ENCODE results near the gene PAPOLA. TPM values are rescaled to one million over a fixed set of nuclear protein-coding genes. Genes with fewer than 3 reads are reported as not detected.

The PAPOLA gene
- total RNA-seq, 1 experiment from 2014 or later: 274 TPM

DNA sequence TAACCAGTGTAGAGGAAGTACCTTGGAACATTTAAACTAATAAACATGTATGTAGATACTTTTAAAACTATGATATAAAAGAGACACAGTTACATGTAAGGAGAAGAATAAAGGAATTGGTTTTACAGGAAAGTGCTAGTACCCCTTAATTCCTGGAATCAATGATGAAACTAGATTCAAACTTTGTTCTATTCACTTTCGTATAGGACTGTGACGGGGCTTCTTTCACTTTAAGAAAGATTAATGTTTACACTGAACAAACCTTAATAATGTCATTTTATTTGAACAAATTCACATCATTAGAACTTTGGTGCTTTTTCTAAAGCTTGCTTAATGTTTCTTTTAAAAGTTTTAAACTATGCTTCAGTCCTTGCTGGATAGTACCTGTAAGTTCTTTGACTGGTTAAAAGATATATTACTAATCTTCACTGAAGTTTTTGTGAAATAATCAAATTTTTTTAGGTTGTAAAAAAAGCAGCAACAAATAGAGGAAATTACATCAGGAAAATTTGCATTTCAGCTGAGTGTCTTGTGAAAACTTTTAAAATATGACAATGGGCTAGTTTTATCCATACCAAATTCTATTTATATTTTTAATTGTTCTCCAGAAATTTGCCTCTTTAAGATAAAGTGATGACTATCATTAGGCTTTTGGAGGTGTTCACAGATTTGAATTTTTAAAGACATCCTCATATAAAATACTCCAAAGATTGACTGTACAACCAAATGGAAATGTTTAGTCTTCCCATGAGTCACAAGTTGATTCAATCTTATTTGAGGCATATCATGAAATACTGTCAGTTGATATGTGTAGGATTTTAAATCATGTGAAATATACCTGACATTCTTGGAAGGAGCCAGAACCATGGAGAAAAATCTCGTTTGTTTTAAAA lies 36.2 kb downstream of the PAPOLA start:
- in situ Hi-C loops (cut with HindIII; ENCODE audit: low sequenced_read_pairs): no loop called here
- DNase-seq (ENCODE audit: low spot score): no peak

DNA sequence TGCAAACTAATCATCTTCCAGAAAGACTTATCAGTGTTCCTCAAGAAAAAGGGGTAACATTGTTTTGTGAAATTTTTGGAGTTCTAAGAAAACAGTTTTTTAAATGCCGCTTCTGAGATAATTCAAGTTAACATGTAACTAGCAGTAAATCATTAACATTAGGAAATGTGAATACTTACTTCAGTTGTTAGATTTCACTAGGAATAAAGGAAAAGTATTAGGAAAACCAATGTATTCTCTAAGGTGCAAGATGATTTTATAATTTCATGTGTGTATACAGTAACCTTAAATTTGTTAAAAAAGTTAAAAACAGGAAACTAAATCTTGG lies 36.8 kb downstream of the PAPOLA start:
- no peak for DNase-seq (ENCODE audit: low spot score)
- in situ Hi-C loops (cut with HindIII; ENCODE audit: low sequenced_read_pairs): no loop called here

DNA sequence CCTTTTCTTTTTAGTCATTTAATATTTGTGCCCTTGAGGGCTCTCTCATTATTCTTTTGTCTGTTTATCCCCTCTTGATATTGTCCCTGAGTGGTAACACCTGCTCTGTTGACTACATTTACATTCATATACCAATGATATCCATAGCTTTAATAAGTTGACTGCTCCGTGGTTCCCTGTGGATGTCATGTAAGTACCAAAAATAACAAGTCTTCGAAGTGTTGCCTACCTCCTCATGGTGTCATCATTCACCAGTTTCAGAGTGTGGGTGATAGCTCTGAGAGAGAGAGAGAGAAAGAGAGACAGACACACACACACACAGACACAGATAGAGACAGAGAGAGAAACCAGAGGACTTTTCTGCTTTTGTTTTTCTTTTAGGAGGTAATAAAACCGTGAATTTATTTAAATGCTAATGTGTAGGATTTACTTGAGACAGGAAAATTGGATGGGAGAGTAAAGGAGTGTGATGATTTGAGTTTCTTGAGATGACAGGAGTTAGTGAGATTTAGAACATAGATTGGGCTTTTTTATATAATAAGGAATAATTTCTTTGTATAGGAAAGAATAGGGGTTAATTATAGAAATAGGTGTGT lies 52.2 kb downstream of the PAPOLA start:
- in situ Hi-C loops (cut with HindIII; ENCODE audit: low sequenced_read_pairs): no loop called here
- no peak for DNase-seq (ENCODE audit: low spot score)

DNA sequence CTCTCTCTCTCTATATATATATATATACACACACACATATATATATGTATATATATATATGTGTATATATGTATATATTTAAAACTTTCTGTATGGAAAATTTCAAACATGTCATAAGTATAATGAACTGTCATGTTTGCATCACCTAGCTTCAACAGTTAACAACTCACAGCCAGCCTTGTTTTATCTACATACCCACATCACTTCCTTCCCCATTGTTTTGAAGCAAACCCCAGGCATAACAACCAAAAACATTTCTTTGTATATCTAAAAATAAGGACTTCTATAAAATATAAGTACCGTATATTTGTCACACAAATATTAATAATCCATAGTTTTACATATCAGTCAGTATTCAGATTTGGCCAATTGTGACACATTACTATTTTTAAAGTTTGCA lies 57.4 kb downstream of the PAPOLA start:
- no peak for DNase-seq (ENCODE audit: low spot score)
- in situ Hi-C loops (cut with HindIII; ENCODE audit: low sequenced_read_pairs): no loop called here

DNA sequence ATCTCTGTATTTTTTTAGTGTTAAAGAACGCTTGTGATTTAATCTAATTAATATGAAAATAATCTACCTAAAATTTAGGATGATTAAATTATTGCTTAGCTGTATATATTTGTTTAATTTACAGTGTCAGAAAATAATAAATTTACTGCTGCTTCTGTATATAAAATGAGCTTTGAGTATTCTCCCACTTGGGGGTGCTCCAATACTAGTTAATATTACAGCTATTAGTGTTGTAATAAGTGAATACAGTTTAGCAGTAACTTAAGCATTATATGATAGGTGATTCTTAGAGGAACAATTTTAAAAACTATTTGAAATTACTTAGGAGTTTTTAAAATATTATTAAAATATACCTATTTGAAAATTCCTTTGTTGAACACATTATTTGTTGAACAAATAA lies 62.2 kb downstream of the PAPOLA start:
- DNase-seq (ENCODE audit: low spot score): peak; percentile 22
- in situ Hi-C loops (cut with HindIII; ENCODE audit: low sequenced_read_pairs): no loop called here

DNA sequence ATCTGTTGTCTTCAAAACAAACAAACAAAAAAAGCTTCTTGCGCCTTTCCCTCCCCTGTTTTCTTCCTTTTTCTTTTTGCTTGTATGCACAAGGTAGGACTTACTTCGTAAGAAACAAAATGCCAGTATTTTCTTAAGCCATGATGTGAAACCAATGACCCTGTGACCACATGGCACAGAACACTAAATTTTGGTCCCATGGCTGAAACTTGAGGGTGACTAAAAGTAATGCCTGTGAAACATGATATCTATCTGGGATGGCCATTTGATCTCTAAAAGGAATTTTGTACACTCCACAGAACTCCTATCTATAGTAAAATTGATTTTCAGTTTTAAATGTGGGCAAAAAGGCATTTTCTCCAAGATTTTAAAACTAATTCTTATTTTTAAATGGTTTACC lies 63.6 kb downstream of the PAPOLA start:
- no peak for DNase-seq (ENCODE audit: low spot score)
- in situ Hi-C loops (cut with HindIII; ENCODE audit: low sequenced_read_pairs): no loop called here

DNA sequence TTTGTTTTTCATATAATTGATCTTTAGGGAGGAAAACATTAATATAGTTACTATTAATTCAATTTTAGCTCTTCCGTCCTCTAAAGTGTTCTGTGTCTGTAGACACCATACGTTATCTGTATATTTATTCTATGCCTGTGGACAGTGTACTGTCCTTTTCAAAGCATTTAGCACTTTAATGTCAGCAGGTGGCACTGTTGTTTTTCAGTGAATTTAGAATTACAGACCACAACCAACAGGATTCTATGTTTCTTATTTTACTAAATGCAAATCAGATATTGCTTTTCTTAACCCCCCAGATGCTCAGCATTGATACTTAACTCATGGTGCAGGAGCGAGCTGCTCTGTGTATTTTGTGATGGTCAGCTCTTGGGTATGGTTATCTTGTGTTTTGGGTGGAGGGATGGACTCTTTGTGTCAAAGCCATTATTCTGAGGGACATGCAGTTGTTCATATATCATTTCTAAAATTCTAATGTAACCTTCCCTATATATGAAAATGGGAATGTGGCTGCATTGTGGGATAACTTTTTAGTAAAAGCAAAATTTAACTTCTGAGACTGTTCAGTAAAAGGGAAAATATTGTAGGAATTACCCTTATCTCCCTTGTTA lies 65.2 kb downstream of the PAPOLA start:
- in situ Hi-C loops (cut with HindIII; ENCODE audit: low sequenced_read_pairs): no loop called here
- peak; percentile 56 for DNase-seq (ENCODE audit: low spot score)

DNA sequence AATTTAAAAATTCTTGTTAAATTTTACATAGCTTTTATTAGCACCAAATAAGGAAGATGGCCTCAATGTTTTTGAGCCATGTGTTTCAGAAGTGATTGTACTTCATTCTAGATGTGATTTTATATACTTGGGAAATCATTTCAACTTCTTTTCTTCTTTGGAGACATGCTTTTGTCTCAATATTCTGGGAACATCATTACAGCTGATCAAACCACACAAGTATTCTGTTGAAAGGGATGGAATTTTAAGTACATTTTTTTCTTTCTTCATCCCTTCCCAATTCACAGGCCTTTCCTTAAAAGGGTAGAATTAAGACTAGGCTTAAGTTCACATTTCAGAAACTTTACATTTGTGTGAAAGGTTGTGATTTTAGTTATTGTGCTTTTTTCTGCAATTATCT lies 66.4 kb downstream of the PAPOLA start:
- in situ Hi-C loops (cut with HindIII; ENCODE audit: low sequenced_read_pairs): no loop called here
- no peak for DNase-seq (ENCODE audit: low spot score)

DNA sequence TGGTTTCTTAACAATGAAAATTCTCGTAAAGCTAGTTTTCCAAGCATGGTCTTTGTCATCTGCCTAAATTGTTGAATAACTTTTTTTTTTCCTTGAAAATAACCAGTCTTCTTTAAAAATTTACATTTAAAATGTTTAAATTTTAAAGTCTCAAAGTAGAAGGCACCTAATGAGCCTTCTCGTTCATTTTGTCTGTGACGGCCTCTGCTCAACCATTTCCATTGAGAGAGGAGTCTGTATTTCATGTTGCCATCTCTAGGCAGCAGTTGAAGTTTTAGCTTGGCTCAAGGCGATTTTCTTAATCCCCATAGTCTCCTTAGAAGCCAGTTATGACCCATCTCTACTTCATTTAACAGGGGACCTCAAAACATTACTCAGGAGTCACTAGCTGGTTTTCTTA lies 69.1 kb downstream of the PAPOLA start:
- in situ Hi-C loops (cut with HindIII; ENCODE audit: low sequenced_read_pairs): no loop called here
- no peak for DNase-seq (ENCODE audit: low spot score)

DNA sequence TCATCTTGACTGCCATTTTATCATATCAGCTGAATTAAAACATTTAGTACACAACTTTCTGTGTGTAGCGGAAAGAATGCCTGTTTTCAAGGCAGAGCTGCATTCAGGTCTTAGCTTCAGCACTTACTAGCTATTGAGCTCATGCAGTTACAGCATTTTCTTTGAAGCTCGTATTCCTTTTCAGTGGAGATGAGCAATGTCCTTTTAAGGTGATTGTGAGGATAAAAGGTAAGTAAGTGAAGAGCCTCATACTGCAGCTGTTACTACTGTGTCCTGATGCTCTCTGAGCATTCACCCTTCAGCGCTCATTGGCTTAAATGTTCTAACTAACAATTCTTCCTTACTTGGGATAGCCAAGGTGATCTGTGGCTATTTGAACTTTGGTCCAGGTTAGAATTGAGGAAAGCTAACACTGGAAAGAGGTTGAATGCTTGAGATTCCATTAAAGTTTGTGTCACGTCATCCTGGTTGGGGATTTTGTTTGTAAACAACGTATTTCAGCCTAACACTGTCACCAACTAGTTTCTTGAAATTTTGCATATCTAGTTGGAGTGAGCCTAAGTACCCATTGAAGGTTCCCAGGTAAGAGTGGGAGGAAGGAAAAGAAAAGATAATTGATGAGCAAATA lies 71.4 kb downstream of the PAPOLA start:
- no peak for DNase-seq (ENCODE audit: low spot score)
- in situ Hi-C loops (cut with HindIII; ENCODE audit: low sequenced_read_pairs): no loop called here

DNA sequence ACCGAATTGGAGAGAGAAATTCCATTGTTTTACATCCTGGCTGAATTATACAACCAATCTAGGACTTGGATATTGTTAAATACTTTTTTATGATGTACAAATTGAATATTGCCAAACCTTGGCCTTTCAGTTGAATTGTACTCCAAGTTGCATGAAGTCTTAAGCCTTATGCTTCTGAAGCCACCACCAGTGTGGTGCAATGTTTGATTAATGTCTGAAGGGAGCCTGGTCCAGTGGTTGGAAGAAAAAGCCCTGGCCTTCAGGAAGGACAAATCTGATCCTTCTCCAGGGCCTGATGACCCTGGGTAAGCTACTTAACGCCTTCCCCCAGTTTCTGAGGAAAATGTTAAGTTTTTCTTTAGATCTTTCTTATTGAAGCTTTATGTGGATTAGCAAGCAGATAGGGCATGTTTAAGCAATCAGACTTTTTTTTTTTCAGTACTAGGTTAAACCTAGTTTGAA lies 72.0 kb downstream of the PAPOLA start:
- no peak for DNase-seq (ENCODE audit: low spot score)
- in situ Hi-C loops (cut with HindIII; ENCODE audit: low sequenced_read_pairs): no loop called here

DNA sequence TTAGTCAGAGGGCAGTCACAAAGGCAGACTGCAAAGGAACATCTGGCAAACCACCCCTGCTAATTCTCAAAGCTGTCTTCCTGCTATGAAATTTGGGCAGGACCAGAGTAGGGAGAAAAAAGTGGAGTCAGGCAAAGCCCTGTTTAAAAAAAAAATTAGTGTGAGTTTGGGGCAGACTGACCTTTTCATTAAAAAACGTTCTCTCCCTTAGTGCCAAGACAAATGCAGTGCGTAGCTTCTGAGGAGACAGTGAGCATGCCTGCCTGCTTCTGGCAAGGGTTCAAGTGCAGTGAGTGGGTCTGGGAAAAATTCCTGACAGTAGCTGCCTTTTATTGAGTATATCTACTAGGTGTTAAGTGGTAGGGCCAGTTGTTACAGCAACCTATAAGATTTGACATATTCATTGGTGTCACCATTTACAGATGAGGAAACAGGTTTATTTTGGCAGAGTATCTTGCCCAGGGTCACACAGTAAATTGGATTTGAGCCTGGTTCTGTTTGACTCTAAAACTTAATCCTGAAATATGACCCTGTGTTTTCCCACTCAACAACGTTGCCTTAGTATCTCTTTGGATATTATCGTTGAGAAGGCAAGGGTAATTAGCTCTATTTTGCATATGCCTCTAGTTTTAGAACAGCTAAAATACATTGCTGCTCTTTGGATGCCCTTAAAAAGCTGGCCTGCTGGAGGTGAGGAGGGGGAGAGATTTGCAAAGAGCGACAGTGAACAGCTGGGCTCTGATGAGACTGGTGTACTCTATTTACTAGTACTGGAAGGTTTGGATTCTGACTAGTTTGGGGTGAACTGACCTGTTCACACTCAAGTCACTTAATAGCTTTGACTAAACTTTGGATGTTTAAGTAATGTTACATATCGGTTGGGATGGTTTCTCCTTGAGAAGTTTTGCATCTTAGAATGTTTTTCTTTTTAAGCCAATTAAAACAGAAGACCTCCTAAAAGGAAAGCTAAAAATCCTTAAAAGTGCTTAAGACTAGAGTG lies 72.8 kb downstream of the PAPOLA start:
- DNase-seq (ENCODE audit: low spot score): no peak
- in situ Hi-C loops (cut with HindIII; ENCODE audit: low sequenced_read_pairs): no loop called here

DNA sequence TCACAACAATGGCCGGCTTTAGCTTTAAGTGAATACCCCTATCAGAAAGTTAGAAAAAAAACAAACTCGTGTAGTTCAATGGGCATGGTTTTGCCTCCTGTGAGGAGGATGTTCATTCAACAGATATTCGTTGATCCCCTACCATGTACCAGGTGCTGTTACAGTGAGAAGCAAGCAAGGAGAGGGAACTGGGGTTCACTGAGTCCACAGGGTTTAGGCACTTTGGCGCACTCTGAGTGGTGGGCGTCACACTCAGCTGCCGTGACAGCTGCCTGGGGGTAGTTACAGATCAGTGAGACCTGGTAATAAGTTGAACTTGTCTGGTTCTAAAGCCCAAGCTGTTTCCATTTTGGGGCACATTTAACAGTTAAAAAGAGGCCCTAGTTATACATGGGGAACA lies 74.2 kb downstream of the PAPOLA start:
- no peak for DNase-seq (ENCODE audit: low spot score)
- in situ Hi-C loops (cut with HindIII; ENCODE audit: low sequenced_read_pairs): no loop called here

DNA sequence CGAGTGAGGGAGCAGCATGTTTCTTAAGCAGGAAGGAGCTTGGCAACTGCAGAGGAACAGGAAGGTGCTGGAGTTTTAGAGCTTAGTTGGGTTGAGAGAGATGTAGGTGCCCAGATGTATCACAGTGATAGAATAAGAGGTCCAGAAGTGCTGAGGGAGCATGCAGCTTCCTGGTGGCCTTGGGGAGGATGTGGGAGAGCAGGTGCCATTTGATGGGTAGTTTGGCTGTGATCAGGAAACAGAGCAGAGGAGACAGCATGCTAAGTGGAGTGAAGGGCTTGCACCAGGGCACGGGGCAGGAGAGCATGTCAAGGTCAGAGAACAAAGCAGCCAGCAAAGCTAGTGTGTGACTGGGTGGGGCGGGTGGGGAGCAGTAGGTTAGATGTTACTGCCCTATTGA lies 74.8 kb downstream of the PAPOLA start:
- in situ Hi-C loops (cut with HindIII; ENCODE audit: low sequenced_read_pairs): no loop called here
- DNase-seq (ENCODE audit: low spot score): no peak

DNA sequence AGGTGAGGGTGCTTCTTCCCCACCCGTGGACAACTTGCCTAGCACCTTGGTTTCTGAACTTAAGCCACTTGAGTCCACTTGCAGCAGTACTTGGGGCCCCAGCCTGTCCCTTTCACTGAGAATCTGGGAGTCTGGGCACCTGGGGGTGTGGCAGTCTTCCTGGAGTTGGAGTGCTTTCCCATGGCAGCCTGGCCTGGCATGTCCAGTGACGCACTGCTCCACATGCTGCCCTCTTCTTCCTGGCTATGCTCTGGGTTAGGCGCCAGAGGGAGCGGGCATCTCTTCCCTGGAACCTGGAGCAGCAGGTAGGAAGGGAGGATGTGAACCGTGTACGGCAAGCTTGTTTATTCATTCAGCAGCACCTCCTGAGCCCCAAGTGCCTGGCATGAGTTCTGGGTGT lies 76.4 kb downstream of the PAPOLA start:
- in situ Hi-C loops (cut with HindIII; ENCODE audit: low sequenced_read_pairs): no loop called here
- DNase-seq (ENCODE audit: low spot score): no peak

DNA sequence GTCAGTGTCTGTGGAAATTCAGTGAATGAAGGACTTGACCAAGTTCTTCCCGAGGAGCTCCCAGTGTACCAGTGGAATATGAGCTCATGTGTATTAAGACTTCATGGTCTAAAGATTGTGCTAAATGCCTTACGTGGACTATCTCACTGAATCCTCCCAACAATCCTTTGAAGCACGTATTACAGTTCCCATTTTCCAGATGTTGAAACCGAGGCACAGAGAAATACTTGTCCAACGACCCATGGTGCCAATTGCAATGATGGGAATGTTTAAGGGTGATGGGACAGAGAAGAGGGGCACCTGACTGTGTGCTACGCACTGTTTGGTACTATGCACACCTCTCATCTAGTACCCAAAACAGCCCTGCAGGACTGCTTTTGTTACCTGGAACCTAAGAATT lies 77.2 kb downstream of the PAPOLA start:
- DNase-seq (ENCODE audit: low spot score): no peak
- in situ Hi-C loops (cut with HindIII; ENCODE audit: low sequenced_read_pairs): no loop called here

DNA sequence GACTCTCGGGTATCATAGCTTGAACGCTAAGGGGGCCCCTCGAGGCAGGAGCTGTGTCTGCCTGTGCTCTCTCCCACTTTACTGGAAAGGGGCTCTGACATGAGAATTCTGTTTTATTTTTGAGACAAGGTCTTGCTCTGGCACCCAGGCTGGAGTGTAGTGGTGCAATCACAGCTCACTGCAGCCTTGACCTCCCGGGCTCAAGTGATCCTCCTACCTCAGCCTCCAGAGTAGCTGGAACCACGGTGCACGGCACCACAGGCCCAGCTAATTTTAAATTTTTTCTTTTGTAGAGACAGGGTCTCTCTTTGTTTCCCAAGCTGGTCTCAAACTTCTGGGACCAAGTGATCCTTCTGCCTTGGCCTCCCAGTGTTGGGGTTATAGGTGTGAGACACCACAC lies 77.7 kb downstream of the PAPOLA start:
- DNase-seq (ENCODE audit: low spot score): no peak
- in situ Hi-C loops (cut with HindIII; ENCODE audit: low sequenced_read_pairs): no loop called here

DNA sequence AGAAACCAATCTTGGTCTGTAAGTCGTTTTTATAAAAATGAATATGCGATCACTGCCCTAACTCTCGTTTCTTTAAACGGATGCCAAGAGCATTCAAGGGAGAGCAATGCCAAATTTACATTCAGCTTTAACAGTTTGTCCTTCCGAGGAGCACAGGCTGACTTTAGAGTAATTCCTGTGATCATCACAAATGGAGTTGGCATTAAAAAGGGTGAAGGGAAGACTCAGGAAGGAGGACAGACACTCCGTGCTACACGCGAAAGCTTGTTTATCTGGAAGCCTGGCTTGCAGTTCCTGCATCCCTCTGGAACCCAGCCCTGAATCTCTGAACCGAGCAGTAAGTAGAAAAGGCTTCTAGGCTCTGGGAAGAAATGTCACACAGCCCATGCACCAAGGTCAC lies 78.4 kb downstream of the PAPOLA start:
- no peak for DNase-seq (ENCODE audit: low spot score)
- in situ Hi-C loops (cut with HindIII; ENCODE audit: low sequenced_read_pairs): no loop called here

DNA sequence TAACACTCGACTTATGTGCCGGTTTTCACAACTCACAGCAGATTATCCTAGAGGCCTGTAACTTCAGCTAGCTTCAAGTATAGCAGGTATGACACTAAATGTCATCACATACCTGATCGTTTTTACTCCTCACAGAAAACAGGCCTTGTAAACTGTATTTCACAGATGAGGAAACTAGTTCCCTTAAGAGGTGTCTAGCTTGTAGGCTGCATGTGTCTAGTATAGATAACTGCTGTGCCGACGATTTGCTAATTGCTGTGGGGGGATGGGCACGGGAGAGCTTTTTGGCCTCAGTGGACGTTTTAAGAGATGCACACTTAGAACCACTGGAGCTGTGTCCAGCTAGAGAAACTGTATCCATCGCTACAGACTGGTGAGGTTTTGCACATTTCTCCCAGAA lies 78.8 kb downstream of the PAPOLA start:
- DNase-seq (ENCODE audit: low spot score): no peak
- in situ Hi-C loops (cut with HindIII; ENCODE audit: low sequenced_read_pairs): no loop called here

Data from G401 (cell line).